Uterus (tissue), 4 donors: ENCODE data around the gene GNAT1. TPM values are rescaled to one million over a fixed set of nuclear protein-coding genes. Genes with fewer than 3 reads are reported as not detected.
A peak's percentile ranks its signal among the peaks of the same experiment; 100 is the strongest.

Source experiments
- DNase-seq, 2 donors: peaks; one replicate each; pipeline ENCODE4 v3.0.0-alpha.2; 2019 to 2020
- H3K27ac ChIP-seq, 2 donors: fragments of 200-600 bp; sonication (generic); 1 replicate in 1 of 2; 2 replicates in 1 of 2; pipeline ENCODE4 v1.5.1; 2016 to 2018
- H3K27me3 ChIP-seq, 2 donors: fragments of 200-600 bp; sonication (generic); one replicate each; pipeline ENCODE4 v1.5.1; 2018 to 2019; ENCODE audit warnings: control low read depth in 1 of 2
- H3K36me3 ChIP-seq, 2 donors: fragments of 200-600 bp; sonication (generic); one replicate each; pipeline ENCODE4 v1.5.1; 2019; ENCODE audit warnings: control low read depth in 1 of 2
- H3K4me1 ChIP-seq, 2 donors: fragments of 200-600 bp; sonication (generic); one replicate each; pipeline ENCODE4 v1.5.1; 2018 to 2019; ENCODE audit warnings: control low read depth in 1 of 2
- H3K4me3 ChIP-seq, 2 donors: fragments of 200-600 bp; sonication (generic); 1 replicate in 1 of 2; 2 replicates in 1 of 2; pipeline ENCODE4 v1.5.1; 2018 to 2019; ENCODE audit warnings: mild to moderate bottlenecking in 1 of 2
- H3K9me3 ChIP-seq, 2 donors: fragments of 200-600 bp; sonication (generic); one replicate each; pipeline ENCODE4 v1.5.1; 2019; ENCODE audit warnings: control low read depth in 1 of 2
- CTCF ChIP-seq, 4 experiments: fragments of 200-600 bp in 2 of 4; fragments of 450-650 bp in 2 of 4; sonication (generic) in 2 of 4; IDR thresholded peaks; one replicate each; pipeline ENCODE4 v1.5.1; 2016 to 2019; ENCODE audit warnings: antibody characterized with exemption in 4 of 4, mild to moderate bottlenecking in 2 of 4, moderate library complexity in 1 of 4
- POLR2A ChIP-seq, 2 donors: fragments of 450-650 bp; IDR thresholded peaks; one replicate each; pipeline ENCODE4 v1.6.1; 2016; ENCODE audit warnings: antibody characterized with exemption in 2 of 2, mild to moderate bottlenecking in 1 of 2, moderate library complexity in 1 of 2
- intact Hi-C: fragments of 100-400 bp; cut with DNase I; formaldehyde crosslinking; loops from one replicate; pipeline ENCODE4 v1.15.1; 2023; ENCODE audit warnings: low total_unique reads
- microRNA counts, 2 donors: library from miRNA; unstranded; fragments of <30 nt; microRNA quantifications; one replicate each; lab custom pipeline; 2016 to 2017
- microRNA-seq: library from miRNA; unstranded; fragments of <30 nt; microRNA quantifications from one replicate; pipeline ENCODE4, GENCODE V29; 2016; ENCODE audit warnings: borderline microRNAs expressed, borderline replicate concordance
- small RNA-seq: library from RNA; depleted of rRNA; stranded (forward); fragments of <200 nt; gene quantifications from one replicate; pipeline ENCODE3, GENCODE V24; 2016
- total RNA-seq, 4 donors: library from RNA; depleted of rRNA in 3 of 4; stranded (reverse); fragments of >200 nt in 3 of 4; gene quantifications; one replicate each; pipeline versions ENCODE4 v1.1.0 to v1.2.4, GENCODE V29; 2014 to 2023
- donor health status: DM: yes; HTN: yes; CAD: no.

Gene GNAT1
- total RNA-seq, 4 donors from 2014 or later, result not detected

- Histone ChIP-seq H3K9me3 (no peaks in the 10 kb centered on the region), H3K36me3 (no peaks in the 10 kb centered on the region), H3K27ac (peak overlapping the region; percentile 81 to 99), H3K4me3 (peak overlapping the region in 1 of 2 donors; percentile 31), H3K4me1 (peaks cover 0 to 59% of the 10 kb centered on the region in 2 donors), H3K27me3 (no peaks in the 10 kb centered on the region)
- intact Hi-C loops, result no loop called here
- no peak for TF ChIP-seq POLR2A (IDR thresholded peaks at IDR 0.05)
- TF ChIP-seq CTCF (IDR thresholded peaks at IDR 0.05), result no peak
- peak; percentile 59 to 72 for DNase-seq
Observed at GRCh38 chr3:50246517-50246954, 55.1 kb downstream of the GNAT1 start.

MicroRNA genes within 50 kb of the gene (microRNA counts, 767-probe panel; counts per million panel counts)
- microRNA hsa-miR-566 (lab: Ali Mortazavi, UCI), result 0 counts per million in 2 donors

Small RNA genes lying within 50 kb of the gene (microRNA-seq; reads per million reads assigned to microRNA genes)
- not detected for gene MIR566
- gene MIR5787, result not detected

Small RNA genes lying within 50 kb of the gene (small RNA-seq; reads per million reads assigned to genes)
- gene MIR566, result not detected
- gene MIR5787, result not detected

Other genes with a start within 250 kb of the GNAT1 start
- gene RBM5, start 102.7 kb upstream of the GNAT1 start, total RNA-seq, result 100 to 1,000 TPM; 154 to 345 (median 197) TPM
- 10 to 100 TPM; 10.5 to 33.1 (median 12.9) TPM for gene SEMA3F, start 36.3 kb upstream of the GNAT1 start, total RNA-seq
- 1 to 10 TPM in 1 of 4 donors, under 1 TPM in 1, not detected in 2; 0.69 to 4.1 TPM for gene SLC38A3, start 13.7 kb downstream of the GNAT1 start, total RNA-seq
- 100 to 1,000 TPM; 123 to 325 (median 173) TPM for gene GNAI2, start 44.6 kb downstream of the GNAT1 start, total RNA-seq
- 100 to 1,000 TPM in 1 of 4 donors, 10 to 100 TPM in 3; 24.1 to 113 (median 77.2) TPM for gene SEMA3B, start 77.5 kb downstream of the GNAT1 start, total RNA-seq
- 1 to 10 TPM in 1 of 4 donors, under 1 TPM in 1, not detected in 2; 0.90 to 1.5 TPM for gene LSMEM2, start 87.5 kb downstream of the GNAT1 start, total RNA-seq
- 10 to 100 TPM; 14.1 to 81.5 (median 25.1) TPM for gene IFRD2, start 100.8 kb downstream of the GNAT1 start, total RNA-seq
- 1 to 10 TPM in 3 of 4 donors, not detected in 1; 1.9 to 3.9 (median 3.3) TPM for gene HYAL3, start 107.8 kb downstream of the GNAT1 start, total RNA-seq
- gene NAA80, start 107.8 kb downstream of the GNAT1 start, total RNA-seq, result 10 to 100 TPM in 3 of 4 donors, 1 to 10 TPM in 1; 4.7 to 33.5 (median 24.0) TPM
- 10 to 100 TPM in 3 of 4 donors, 1 to 10 TPM in 1; 2.1 to 30.5 (median 22.1) TPM for gene HYAL1, start 112.0 kb downstream of the GNAT1 start, total RNA-seq
- gene HYAL2, start 131.1 kb downstream of the GNAT1 start, total RNA-seq, result 100 to 1,000 TPM; 112 to 289 (median 166) TPM
- 10 to 100 TPM in 3 of 4 donors, 1 to 10 TPM in 1; 9.0 to 25.1 (median 21.3) TPM for gene TUSC2, start 136.6 kb downstream of the GNAT1 start, total RNA-seq
- 100 to 1,000 TPM in 1 of 4 donors, 10 to 100 TPM in 3; 42.1 to 114 (median 44.6) TPM for gene RASSF1, start 149.2 kb downstream of the GNAT1 start, total RNA-seq
- gene ZMYND10, start 154.1 kb downstream of the GNAT1 start, total RNA-seq, result 10 to 100 TPM in 1 of 4 donors, 1 to 10 TPM in 3; 1.5 to 11.4 (median 4.9) TPM
- 10 to 100 TPM; 11.8 to 26.2 (median 16.0) TPM for gene NPRL2, start 159.2 kb downstream of the GNAT1 start, total RNA-seq
- 10 to 100 TPM in 2 of 4 donors, 1 to 10 TPM in 2; 3.6 to 23.8 (median 11.3) TPM for gene CYB561D2, start 159.3 kb downstream of the GNAT1 start, total RNA-seq
- 10 to 100 TPM; 24.1 to 61.7 (median 37.0) TPM for gene TMEM115, start 167.9 kb downstream of the GNAT1 start, total RNA-seq